ENCODE results near the gene PCK2.

PCK2 gene

DNA sequence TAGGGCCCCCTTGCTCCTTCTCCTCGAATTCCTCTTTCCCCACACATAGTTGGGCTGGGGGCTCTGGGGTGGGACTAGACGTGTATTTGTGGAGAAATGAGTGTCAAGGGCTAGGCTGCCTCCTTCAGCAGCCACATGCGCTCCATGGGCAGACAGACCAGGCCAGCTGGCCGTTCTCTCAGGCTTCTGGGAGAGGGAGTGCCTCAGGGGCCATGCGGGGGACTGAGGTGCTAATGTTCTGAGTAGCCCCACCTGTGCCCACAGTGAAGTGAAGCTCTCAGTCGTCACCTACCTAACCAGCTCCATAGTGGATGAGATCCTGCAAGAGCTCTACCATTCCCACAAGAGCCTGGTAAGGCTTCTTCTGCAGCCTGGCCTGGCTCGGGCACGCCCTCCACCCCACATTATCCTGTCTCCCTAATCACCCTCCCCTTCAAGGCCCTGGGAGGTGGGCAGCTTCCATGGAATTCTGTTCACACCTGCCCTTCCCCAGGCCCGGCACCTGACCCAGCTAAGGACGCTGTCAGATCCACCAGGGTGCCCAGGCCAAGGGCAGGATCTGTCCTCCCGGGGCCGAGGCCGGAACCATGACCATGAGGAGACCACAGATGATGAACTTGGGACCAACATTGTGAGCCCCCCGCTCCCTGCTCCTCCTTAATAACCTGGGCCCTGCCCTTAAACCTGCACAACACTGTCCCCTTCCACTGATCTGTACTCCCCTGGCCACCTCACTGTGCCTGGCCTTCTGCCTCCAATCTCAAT is 31.7 kb upstream of the PCK2 start:
- no peak for DNase-seq

- no peak for DNase-seq
Observed at GRCh38 chr14:24063263-24063836, 30.8 kb upstream of the PCK2 start.

GRCh38 chr14:24064091-24064795 is 29.9 kb upstream of the PCK2 start:
- DNase-seq = no peak

DNA sequence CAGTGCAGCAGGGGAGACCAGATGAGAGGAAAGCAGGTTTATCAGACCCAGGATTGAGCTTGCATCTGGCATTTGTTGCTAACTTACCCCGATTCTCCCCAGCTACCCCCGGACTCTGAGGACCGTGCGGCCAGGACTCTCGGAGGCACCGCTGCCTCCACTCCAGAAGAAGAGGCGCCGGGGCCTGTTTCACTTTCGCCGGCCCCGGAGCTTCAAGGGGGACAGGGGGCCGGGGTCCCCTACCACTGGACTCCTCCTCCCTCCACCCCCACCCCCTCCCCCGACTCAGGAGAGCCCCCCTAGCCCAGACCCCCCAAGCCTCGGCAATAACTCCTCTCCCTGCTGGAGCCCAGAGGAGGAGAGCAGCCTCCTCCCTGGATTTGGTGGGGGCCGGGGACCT is 29.3 kb upstream of the PCK2 start:
- no peak for DNase-seq

DNA sequence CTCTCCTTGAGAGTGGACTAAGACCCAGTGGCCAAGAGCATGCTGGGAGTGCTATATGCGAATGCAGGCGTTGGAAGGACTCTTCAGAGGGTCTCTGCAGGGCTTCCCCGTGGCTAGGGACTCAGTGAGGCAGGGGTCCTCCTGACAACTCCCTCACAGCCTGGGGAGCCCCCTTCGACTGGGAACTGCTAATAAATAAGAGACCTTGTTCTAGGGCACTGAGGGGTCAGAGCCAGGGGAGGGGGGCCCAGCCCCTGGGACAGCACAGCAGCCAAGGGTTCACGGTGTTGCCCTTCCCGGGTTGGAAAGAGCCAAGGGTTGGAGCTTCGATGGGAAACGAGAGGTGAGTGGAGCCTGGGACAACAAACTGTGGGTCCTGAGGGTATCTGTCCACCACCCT is 28.7 kb upstream of the PCK2 start:
- DNase-seq = no peak

- DNase-seq = no peak
Observed at GRCh38 chr14:24066496-24067132, 27.5 kb upstream of the PCK2 start.

- DNase-seq = no peak
Observed at GRCh38 chr14:24067133-24068082, 26.7 kb upstream of the PCK2 start.

DNA sequence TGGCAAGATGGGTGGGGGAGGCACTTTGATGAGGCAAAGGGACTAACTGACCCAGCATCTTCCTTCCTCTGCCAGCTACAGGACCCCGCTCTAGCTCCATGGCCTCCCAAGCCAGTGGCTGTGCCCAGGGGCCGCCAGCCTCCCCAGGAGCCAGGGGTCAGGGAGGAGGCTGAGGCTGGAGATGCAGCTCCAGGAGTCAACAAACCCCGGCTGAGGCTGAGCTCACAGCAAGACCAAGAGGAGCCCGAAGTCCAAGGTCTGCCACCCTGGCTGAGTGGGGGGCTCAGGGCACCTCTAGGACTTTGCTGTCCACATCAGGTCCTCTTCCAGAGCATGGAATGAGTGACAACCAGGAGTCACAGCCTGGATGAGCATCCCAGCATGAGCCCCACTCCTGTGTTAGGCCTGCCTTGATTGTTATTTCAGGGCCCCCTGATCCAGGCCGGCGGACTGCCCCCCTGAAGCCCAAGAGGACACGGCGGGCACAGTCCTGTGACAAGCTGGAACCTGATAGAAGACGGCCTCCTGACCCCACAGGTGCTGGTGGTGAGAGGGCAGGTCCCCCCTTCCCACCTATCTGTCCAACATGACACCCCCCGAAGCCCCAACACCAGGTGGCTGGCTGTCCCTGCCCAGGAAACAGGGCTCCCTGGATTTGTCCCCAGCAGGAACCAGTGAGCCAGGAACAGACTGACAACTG is 25.2 kb upstream of the PCK2 start:
- no peak for DNase-seq

GRCh38 chr14:24069411-24069735 is 24.7 kb upstream of the PCK2 start:
- no peak for DNase-seq

DNA sequence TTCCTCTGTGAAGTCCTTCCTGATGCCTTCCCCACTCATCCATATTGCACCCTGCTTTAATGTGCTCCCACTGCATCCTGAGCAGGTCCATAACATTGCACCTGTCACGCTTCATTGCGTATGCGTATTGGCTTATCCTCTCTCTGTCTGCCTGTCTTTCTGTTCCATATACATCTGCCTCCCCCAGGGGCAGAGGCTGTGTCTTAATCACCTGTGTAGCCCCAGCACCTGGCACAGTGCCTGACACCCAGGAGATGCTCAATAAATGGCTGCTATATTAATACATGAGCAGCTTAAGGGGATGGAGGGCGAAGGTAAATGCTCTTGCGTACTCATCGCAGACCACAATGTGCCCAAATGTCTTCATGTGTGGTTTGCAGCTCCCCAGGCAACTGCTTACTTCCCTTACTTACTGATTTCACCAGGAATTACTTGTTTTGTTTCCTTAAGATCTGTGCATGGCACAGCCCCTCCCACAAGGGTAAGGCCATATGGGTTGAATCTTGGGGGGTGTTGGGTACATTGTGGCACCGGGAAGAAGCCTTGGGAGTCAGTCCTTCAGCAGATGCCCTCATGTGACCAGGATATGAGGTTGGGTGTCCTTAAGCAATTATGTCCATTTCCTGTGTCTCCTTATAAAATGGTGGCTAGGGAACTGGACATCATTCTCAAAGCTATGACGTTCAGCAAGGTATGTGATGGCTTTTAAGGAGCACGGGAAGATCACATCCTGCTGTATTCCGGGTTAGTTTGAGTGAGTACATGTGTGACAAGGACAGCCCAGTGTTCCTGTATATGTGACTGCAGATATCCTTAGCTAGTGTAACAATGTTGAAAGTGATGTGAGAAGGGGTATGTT is 23.6 kb upstream of the PCK2 start:
- no peak for DNase-seq

DNA sequence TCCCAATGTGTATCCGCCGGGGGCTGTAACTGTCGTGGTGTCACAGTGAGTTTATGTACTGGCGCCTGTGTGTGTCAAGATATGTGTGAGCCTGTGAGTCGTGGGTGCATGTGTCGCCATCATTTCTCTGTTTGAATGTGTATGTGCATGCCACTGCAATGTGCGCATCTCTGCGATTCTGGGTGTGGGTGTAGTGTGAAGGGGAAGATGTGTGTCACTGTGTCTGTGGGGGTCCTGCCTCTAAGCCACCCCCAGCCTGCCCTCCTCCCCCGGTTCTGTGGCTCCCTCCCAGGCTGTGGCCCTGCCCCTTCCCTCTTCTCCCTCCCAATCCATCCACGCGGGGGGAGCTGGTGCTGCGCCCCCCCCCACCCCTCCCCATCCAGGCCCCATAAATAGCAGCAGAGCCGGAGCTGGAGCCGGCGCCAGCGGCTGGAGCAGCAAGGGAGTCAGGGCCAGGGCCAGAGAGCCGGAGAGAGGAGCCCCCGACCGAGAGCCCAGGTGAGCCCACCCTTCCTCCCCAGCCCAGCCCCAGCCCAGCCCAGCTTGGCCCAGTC is 22.9 kb upstream of the PCK2 start, which contains the start of gene CPNE6:
Gene CPNE6, plus strand, starts transcription at position 419 of the 554 bp plus-strand sequence. CDS start 1,375 bp downstream, outside the sequence.
- DNase-seq = peak; percentile 70

DNA sequence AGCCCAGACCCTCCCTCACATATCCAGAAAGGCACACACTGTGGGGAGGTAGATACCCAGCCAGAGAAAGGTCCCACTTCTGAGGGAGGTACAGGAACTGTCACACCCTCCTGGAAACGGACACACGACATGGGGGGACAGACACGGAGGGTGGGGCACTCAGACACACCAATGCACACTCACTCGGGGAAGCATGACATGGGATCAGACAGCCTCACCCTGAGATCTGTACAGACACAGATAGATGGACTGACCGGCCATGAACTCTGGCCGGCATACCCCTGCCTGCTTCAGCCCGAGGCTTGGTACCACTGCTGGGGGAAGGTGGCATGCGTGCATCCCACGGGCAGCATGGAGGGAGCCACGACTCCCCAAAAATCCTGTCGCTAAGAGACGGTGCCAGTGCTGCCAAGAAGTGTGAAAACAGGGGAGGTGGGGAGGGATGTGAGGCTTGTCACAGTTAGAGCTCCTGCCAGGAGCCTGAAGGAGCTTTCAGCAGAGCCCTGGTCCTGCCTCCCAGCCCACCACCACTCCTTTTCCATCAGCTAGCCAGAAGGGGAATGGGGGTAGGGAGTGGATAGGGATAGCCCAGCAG is 22.2 kb upstream of the PCK2 start:
- DNase-seq = no peak

DNA sequence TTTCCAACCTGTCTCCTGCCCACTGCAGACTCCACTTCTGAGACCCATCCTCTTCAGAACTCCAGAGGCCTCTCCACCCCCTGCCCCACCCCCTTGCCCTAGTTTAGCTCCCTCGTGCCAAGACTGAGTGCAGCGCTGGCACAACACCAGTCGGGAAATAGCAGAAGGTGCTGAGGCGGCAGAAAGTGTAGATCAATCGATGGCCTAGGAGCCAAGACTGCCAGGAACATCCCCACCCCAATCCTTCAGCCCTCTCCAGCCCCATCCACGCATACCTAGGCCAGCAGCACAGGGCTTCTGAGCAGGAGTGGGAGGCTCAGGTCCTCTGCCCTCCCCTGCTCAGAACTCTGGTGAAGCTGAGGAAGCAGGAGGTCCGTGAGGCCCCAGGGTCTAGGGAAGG is 21.7 kb upstream of the PCK2 start:
- DNase-seq = no peak

DNA sequence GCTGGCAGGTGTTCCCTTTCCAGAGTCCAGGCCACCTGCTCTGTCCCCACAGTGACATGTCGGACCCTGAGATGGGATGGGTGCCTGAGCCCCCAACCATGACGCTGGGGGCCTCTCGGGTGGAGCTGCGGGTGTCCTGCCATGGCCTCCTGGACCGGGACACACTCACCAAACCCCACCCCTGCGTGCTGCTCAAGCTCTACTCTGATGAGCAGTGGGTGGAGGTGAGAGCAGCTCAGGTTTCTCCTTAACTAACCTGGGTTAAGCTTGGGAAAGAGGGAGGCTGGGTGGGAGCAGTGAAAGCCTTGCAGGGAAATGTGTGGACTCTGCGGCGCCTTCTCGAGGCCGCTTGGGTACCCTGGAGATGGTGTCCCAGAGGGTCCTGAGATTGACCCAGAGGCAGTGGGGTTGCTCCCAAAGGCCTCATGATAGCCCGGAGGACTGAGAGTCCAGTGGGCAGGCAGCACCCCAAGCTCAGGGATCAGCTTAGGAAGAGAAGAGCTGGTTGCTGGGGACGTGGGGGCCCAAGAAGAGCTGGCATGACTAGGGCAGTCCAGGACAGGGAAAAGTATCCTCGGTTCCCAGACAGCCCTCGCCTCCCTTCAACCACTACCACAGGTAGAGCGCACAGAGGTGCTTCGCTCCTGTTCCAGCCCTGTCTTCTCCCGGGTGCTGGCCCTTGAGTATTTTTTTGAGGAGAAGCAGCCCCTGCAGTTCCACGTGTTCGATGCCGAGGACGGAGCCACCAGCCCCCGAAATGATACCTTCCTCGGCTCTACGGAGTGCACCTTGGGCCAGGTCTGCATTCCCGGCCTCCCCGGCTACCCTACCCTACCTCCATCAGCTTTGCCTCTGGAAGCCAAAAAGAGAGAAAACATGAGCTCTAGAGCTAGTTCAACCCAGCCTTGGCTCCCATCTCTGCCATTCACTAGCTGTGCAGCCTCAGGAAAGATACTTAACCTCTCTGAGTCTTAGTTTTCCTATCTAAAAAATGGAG is 20.9 kb upstream of the PCK2 start:
- DNase-seq = no peak

DNA sequence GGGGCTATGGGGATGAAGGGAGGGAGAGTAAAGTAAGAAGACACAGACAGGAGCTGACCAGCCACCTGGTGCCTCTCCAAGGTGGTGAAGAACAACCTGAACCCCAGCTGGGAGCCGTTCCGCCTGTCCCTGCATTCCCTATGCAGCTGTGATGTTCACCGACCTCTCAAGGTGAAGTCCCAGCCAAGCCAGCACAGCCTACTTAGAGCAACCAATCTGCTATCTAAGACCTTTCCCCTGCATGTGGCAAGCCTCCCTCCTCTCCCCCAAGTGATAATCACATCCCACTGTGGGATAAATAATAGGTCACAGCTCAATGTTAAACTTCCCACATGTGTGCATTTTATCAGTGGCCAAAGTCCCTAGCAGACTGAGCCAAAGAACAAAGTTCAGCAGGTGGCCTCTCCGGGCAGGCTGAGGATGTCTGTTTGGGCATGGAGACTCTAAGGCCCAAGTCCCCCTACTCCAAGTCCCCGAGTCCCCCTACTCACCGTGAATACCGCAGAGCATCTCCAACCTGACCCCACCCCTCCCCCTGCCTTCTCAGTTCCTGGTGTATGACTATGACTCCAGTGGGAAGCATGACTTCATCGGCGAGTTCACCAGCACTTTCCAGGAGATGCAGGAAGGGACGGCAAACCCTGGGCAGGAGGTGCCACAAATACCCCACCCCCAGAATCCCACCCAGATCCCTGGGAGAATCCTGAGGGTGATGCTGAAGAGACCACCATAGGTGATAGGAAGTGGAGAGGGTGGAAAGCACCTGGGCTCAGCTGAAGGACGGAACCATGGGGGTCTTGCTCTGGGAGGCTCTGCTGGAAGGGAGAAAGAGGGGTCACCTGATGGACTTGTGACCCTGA is 19.3 kb upstream of the PCK2 start:
- DNase-seq = no peak

GRCh38 chr14:24075485-24076301 is 18.4 kb upstream of the PCK2 start:
- no peak for DNase-seq

DNA sequence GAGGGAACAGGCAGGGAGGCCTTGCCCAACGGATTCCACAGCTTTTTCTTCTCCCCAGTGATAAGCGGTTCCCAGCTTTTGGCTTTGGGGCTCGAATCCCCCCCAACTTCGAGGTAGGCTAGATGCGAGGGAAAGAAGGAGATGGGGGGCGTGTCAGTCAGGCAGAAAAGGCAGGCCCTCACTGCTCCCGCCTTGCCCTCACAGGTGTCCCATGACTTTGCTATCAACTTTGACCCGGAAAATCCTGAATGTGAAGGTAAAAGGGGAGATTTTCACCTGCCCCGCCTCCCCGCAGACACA is 17.9 kb upstream of the PCK2 start:
- DNase-seq = no peak

Data from activated effector memory CD4-positive, alpha-beta T cell treated with anti-CD3 and anti-CD28 coated beads, Interleukin-2, amount 50 U/mL, for 16 hours (primary cell).